Superior temporal gyrus (tissue), 1 donor: ENCODE data around the gene PICK1.

Experiments used
- DNase-seq: peaks from one replicate; pipeline ENCODE4 v3.0.0-alpha.2; 2016; ENCODE audit errors: extremely low spot score

PICK1 gene

GRCh38 chr22:38049812-38050619 lies 7.2 kb upstream of the PICK1 start:
- peak; percentile 87 for DNase-seq

GRCh38 chr22:38050720-38051119 lies 6.5 kb upstream of the PICK1 start:
- DNase-seq, result no peak

- no peak for DNase-seq
Measured at GRCh38 chr22:38051261-38051660, 5.9 kb upstream of the PICK1 start.

GRCh38 chr22:38051900-38052862 lies 5.0 kb upstream of the PICK1 start:
- DNase-seq, result peak; percentile 94

- DNase-seq, result peak; percentile 95
Measured at GRCh38 chr22:38062791-38063190, 5.6 kb downstream of the PICK1 start.

GRCh38 chr22:38065539-38065938 lies 8.3 kb downstream of the PICK1 start:
- DNase-seq, result no peak

GRCh38 chr22:38066381-38067027 lies 9.3 kb downstream of the PICK1 start:
- peak; percentile 35 for DNase-seq

GRCh38 chr22:38067028-38067415 lies 9.8 kb downstream of the PICK1 start:
- DNase-seq, result no peak

GRCh38 chr22:38067761-38068360 lies 10.7 kb downstream of the PICK1 start:
- DNase-seq, result no peak

- no peak for DNase-seq
Measured at GRCh38 chr22:38068641-38069371, 11.6 kb downstream of the PICK1 start.

GRCh38 chr22:38069372-38070249 lies 12.4 kb downstream of the PICK1 start:
- peak; percentile 86 for DNase-seq

- DNase-seq, result peak; percentile 39
Measured at GRCh38 chr22:38070250-38070921, 13.2 kb downstream of the PICK1 start.

- DNase-seq, result no peak
Measured at GRCh38 chr22:38071421-38072321, 14.5 kb downstream of the PICK1 start.

- no peak for DNase-seq
Measured at GRCh38 chr22:38072322-38073149, 15.3 kb downstream of the PICK1 start.

- DNase-seq, result no peak
Measured at GRCh38 chr22:38073150-38074130, 16.2 kb downstream of the PICK1 start.
